GM18499 (cell line): ENCODE data around the gene ANTXR1.
"Not testable (repeated sequence)": the region's sequence is repeated elsewhere in the genome, so short reads cannot be mapped to it uniquely, and the experiment has no call there.

Experiments
- ATAC-seq: cut with Tn5 transposase; IDR thresholded peaks from one replicate; pipeline ENCODE4 v1.9.1; 2021; ENCODE audit warnings: moderate number of reproducible peaks; ENCODE audit not compliant: insufficient read depth, unreplicated experiment

Gene ANTXR1

GRCh38 chr2:69247583-69247982, 234.6 kb downstream of the ANTXR1 start:
- ATAC-seq, result no peak

DNA sequence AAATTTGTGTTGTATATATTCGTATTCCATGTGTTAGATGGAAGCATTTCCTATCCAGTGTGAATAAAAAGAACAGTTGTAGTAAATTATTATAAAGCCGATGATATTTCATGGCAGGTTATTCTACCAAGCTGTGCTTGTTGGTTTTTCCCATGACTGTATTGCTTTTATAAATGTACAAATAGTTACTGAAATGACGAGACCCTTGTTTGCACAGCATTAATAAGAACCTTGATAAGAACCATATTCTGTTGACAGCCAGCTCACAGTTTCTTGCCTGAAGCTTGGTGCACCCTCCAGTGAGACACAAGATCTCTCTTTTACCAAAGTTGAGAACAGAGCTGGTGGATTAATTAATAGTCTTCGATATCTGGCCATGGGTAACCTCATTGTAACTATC, 235.3 kb downstream of the ANTXR1 start:
- ATAC-seq, result no peak

GRCh38 chr2:69250981-69251380, 238.0 kb downstream of the ANTXR1 start:
- no peak for ATAC-seq

DNA sequence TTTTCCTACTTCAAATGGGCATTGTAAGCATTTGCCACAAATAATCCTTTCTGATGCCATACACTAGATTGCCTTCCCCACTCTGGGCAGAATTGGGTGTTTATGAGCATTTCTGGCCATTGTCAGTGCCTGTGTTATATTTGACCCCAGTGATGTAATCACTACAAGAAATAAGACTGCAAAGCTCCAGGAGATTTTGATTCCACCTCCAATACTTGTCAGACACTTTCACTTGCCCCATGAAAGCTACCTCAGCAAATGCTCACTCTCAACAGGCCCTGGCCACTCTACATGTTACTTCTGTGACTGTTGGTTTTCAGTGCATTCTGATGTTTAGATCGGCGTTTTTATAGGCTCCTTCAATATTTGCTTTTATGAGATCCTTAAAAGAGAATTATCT, 239.0 kb downstream of the ANTXR1 start:
- ATAC-seq, result no peak

DNA sequence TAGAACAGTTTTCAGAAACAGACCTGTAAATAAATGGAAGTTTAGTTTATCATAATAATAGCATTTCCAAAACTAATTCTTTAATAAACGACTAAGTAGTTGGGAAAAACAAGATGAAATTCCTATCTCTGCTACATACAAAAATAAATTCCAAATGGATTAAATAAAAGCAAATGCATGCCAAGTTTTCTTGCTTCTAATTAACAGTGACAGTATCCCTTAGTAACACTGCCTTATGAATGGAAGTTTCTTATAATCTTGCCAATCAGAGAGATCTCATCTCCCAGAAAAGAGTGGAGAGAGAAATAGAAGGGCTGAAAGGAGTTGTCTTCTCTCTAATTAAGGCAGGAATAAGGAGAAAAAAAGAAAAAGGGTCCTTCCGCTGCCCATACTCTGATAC, 240.1 kb downstream of the ANTXR1 start:
- ATAC-seq, result no peak

- no peak for ATAC-seq
These were observed 240.8 kb downstream of the ANTXR1 start for GRCh38 chr2:69253611-69254301.

DNA sequence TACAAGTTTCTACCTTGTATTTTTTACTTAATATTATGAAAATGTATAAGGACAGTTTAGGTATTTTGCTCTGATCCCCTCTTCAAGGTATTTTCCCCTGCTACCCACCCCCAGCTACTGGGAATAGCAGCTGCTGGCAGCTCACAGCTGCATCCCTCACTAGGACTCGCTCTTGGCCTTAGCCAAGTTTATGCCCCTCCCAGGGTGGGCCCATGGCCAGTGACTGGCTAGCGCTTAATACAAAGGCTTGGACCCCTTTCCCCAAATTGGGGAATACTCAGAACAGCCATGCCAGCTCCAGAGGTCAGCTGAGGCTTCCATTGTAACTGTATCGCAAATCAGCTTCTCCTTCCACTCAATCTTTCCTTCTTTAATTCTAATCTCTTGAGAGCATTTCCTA, 242.8 kb downstream of the ANTXR1 start:
- ATAC-seq, result no peak

DNA sequence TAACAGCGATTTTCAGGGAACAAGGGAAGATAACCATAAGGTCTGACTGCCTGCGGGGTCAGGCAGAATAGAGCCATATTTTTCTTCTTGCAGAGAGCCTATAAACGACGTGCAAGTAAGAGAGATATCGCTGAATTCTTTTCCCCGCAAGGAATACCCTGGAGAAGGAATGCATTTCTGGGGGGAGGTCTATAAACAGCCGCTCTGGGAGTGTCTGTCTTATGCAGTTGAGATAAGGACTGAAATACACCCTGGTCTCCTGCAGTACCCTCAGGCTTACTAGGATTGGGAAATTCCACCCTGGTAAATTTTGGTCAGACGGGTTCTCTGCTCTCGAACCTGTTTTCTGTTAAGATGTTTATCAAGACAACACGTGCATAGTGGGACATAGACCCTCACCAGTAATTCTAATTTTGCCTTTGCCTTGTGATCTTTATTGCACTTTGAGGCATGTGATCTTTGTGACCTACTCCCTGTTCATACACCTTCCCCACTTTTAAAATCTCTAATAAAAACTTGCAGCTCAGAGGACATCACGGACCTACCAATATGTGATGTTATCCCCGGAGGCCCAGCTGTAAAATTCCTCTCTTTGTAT, 247.1 kb downstream of the ANTXR1 start:
- not testable (repeated sequence) for ATAC-seq

GRCh38 chr2:69260666-69261065, 247.7 kb downstream of the ANTXR1 start:
- no peak for ATAC-seq

GRCh38 chr2:69269330-69269729, 256.4 kb downstream of the ANTXR1 start:
- ATAC-seq, result no peak

- ATAC-seq, result no peak
These were observed 258.9 kb downstream of the ANTXR1 start for GRCh38 chr2:69271831-69272257.

GRCh38 chr2:69272803-69273471, 260.0 kb downstream of the ANTXR1 start:
- no peak for ATAC-seq

DNA sequence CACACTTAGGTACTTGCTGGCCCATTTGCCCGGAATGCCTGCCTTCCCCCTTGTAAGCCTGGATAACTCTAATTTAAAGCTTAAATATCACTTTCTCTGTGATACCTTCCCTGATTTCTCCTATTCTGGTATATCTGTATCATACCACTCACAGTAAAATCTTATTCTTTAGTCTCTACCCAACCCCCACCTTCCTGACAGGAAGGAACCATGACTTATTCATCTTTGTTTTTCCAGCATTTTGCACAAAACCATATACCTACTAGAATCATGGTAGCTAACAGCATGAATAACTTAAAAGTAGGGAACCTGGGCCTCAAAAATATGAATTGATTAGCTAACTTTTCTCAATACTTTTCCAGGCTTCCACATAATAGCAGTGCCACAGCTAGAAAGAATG, 262.5 kb downstream of the ANTXR1 start:
- ATAC-seq, result no peak

DNA sequence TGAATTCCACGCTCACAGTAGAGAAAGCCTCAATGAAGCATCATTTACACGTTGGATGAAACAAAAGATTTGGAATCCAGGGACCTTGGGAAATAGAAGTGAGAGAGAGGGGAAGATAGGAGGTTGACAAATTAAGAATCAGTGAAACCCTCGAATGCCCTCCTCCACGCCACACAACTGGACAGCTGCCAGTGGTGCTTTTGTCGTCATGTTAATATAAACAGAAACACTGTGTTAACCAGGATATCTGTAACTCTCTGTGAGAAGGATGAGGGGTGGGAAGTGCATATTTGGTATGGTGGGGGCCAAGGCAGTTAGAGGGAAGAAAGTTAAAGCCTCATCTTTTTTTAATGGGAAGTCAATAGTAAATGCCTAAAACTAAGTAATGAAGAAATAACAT, 265.4 kb downstream of the ANTXR1 start:
- no peak for ATAC-seq

DNA sequence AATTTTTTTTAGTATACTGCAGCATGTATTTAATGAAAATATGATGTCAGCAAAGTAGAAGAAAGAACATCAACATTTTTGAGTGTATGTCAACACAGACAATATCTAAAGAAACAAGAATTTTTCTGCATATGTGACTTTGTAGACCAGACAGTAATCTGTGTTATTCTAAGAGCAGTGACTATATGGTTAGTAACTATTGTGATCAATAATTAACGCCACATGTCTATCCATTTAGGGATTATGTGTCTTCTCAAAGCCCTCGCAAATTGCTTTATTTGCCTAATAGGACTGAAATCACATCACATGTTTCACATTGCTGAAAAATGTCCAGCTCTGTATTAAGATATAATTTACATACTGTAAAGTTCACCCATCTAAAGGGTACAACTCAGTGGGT, 266.2 kb downstream of the ANTXR1 start:
- no peak for ATAC-seq

DNA sequence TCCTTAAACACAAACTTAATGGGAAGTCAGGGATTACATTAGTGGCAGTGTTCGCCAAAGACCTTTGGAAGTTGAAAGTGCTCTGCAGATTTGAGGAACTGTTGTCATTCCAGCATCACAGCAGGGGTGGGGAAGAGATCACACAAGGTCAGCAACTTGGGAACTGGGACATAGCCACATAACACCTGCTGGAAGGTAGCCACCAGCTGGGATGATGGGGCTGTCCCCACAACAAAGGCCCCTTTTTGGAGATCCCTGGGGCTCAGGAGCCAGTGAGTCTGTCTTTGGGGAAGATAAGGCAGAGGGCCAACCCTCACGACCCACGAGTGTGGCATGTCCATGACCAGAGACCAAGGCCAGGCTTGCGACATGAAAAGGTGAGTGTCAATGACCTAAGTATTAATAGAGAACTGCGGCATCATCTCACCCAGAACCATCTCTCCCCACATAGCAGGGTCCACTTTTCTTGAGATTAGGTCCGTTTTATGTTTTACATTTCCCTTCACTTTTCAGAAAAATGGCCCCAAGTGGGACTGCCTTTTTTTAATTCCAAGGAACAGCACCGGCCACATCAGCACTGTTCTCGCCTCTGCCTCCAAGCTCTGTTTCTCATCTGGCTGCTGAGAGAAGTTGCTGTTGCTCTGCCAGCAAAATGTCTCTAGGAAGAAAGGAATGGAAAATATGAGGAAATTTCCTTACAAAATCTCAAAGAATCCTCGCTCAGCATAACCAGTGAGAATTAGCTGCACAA, 267.1 kb downstream of the ANTXR1 start:
- no peak for ATAC-seq

- no peak for ATAC-seq
These were observed 267.9 kb downstream of the ANTXR1 start for GRCh38 chr2:69280796-69281412.

DNA sequence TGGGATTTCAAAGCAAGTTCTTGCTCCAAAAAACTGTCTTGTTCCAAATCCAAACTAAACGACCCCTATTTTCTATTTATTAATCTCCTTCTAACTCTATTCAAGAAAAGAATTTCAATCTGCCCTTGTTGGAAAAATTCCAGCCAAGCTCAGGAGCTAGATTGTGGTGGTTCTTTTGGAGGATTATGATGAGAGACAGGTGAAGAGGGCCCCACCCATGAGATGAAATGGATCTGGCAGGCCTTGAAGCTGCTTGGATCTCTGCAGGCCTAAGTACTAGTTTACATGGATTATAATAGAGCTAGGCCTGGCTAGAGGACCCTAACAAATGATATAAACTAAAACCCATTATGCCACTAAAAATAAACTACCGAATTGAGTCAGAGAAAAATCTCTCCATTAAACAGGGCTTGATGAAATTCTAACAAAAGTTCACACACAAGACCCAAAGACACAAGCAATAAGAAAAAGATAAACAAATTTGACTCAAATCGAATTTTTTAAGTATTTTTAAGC, 272.5 kb downstream of the ANTXR1 start:
- ATAC-seq, result no peak

DNA sequence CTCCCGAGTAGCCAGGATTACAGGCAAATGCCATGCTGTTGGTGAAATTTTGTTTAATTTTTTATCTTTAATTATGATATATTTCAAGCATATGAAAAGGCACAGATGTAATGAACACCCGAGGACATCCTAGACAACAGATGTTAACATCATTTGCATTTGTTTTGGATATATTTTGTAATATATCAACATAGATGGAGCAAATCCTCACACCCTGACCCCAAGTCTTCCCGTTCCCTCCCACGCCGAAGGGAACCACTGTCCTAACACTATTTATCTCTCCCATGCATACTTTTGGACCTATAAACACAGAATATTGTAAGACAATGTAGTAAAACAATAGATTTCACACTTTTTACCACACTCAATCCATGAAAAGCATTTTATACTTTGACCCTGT, 274.6 kb downstream of the ANTXR1 start:
- ATAC-seq, result no peak

- no peak for ATAC-seq
These were observed 275.4 kb downstream of the ANTXR1 start for GRCh38 chr2:69288429-69288828.
